Right lobe of liver (tissue), 4 donors: ENCODE results near the gene NRXN3.

Experiments used
- CTCF ChIP-seq, 4 donors: fragments of 200-600 bp in 3 of 4; fragments of 450-650 bp in 1 of 4; IDR thresholded peaks; one replicate each; pipeline versions ENCODE4 v1.5.1 to v1.8.0; 2016 to 2022; ENCODE audit warnings: antibody characterized with exemption in 4 of 4, mild to moderate bottlenecking in 2 of 4
- POLR2A ChIP-seq: fragments of 450-650 bp; IDR thresholded peaks from one replicate; pipeline ENCODE4 v1.6.1; 2017; ENCODE audit warnings: antibody characterized with exemption, mild to moderate bottlenecking
- donor health status: DM: no; HTN: no; CAD: no.
- donor health status: DM: no; HTN: no; CAD: no.
- donor health status: DM: no; HTN: yes; CAD: no.

GRCh38 chr14:79730953-79731352 lies 1560.8 kb downstream of the NRXN3 start:
- TF ChIP-seq CTCF (IDR thresholded peaks at IDR 0.05) (no peak), POLR2A (no peak)
